Osteocyte (in vitro differentiated cells): Measurements from ENCODE around the gene PDIA5. TPM values are rescaled to one million over a fixed set of nuclear protein-coding genes. Genes with fewer than 3 reads are reported as not detected.

ENCODE experiments used
- DNase-seq: peaks from one replicate; pipeline ENCODE4 v3.0.0; 2021; ENCODE audit warnings: mixed read lengths; ENCODE audit not compliant: unreplicated experiment; ENCODE audit errors: extremely low spot score
- H3K27ac Mint-ChIP-seq: one replicate; pipeline ENCODE4 v1.8.0; 2021; ENCODE audit warnings: mild to moderate bottlenecking, mixed read lengths; ENCODE audit not compliant: unreplicated experiment
- H3K27me3 Mint-ChIP-seq: one replicate; pipeline ENCODE4 v1.8.0; 2021; ENCODE audit warnings: mixed read lengths; ENCODE audit not compliant: unreplicated experiment
- H3K36me3 Mint-ChIP-seq: one replicate; pipeline ENCODE4 v1.8.0; 2021; ENCODE audit warnings: mixed read lengths; ENCODE audit not compliant: unreplicated experiment
- H3K4me1 Mint-ChIP-seq: one replicate; pipeline ENCODE4 v1.8.0; 2021; ENCODE audit warnings: mixed read lengths; ENCODE audit not compliant: unreplicated experiment
- H3K4me3 Mint-ChIP-seq: one replicate; pipeline ENCODE4 v1.8.0; 2021; ENCODE audit warnings: mild to moderate bottlenecking, moderate library complexity, mixed read lengths; ENCODE audit not compliant: unreplicated experiment
- H3K9me3 Mint-ChIP-seq: one replicate; pipeline ENCODE4 v1.8.0; 2021; ENCODE audit warnings: mixed read lengths; ENCODE audit not compliant: unreplicated experiment
- CTCF ChIP-seq: fragments of 200-600 bp; sonication (generic); IDR thresholded peaks from 2 replicates; pipeline ENCODE4 v1.5.0; 2021; ENCODE audit warnings: antibody characterized with exemption, mild to moderate bottlenecking, moderate library complexity
- total RNA-seq: library from RNA; stranded (reverse); gene quantifications from 2 replicates; pipeline ENCODE4 v1.2.1, GENCODE V29; 2021

The PDIA5 gene
- total RNA-seq, 1 donor from 2014 or later: 35.5 TPM

GRCh38 chr3:123113889-123114450 is 47.1 kb downstream of the PDIA5 start:
- Mint-ChIP-seq H3K4me3 (no peak overlapping the region), H3K27ac (no peak overlapping the region), H3K36me3 (peaks cover 51% of the 10 kb centered on the region), H3K27me3 (no peaks in the 10 kb centered on the region), H3K4me1 (no peaks in the 10 kb centered on the region), H3K9me3 (no peaks in the 10 kb centered on the region)
- TF ChIP-seq CTCF: no peak
- DNase-seq: no peak

- Mint-ChIP-seq H3K27me3 (no peaks in the 10 kb centered on the region), H3K9me3 (no peaks in the 10 kb centered on the region), H3K4me1 (no peaks in the 10 kb centered on the region), H3K36me3 (peaks cover 59% of the 10 kb centered on the region), H3K27ac (no peak overlapping the region), H3K4me3 (no peak overlapping the region)
- no peak for TF ChIP-seq CTCF
- no peak for DNase-seq
These were observed 49.3 kb downstream of the PDIA5 start for GRCh38 chr3:123116116-123116515.

DNA sequence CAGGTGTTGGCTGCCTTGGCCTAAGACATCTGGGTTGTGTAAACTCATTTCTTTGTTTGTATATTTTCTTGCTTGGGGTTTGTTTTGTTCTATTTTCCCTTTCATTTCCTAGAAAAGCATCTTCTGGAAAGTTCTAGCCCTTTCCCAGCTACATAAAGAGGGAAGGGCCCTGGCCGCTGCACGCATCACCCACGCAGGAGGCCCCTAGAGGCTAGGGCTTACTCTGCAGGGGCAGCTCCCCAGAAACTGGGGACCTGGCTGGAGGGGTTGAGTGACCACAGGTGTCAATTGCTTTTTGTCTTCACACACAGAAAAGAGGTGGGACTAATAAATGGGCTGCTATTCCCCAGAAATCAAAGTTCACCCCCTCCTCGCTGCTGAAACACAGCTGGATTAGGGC is 52.6 kb downstream of the PDIA5 start:
- Mint-ChIP-seq H3K27ac (no peak overlapping the region), H3K9me3 (no peaks in the 10 kb centered on the region), H3K27me3 (no peaks in the 10 kb centered on the region), H3K4me1 (peaks cover 2% of the 10 kb centered on the region), H3K4me3 (no peak overlapping the region), H3K36me3 (peaks cover 61% of the 10 kb centered on the region)
- DNase-seq: no peak
- no peak for TF ChIP-seq CTCF

GRCh38 chr3:123119802-123120201 is 53.0 kb downstream of the PDIA5 start:
- TF ChIP-seq CTCF: no peak
- Mint-ChIP-seq H3K4me3 (no peak overlapping the region), H3K4me1 (peaks cover 2% of the 10 kb centered on the region), H3K36me3 (peaks cover 60% of the 10 kb centered on the region), H3K27me3 (no peaks in the 10 kb centered on the region), H3K27ac (no peak overlapping the region), H3K9me3 (no peaks in the 10 kb centered on the region)
- no peak for DNase-seq

- H3K27me3 Mint-ChIP-seq: no peaks in the 10 kb centered on the region
- no peak overlapping the region for H3K4me3 Mint-ChIP-seq
- peaks cover 2% of the 10 kb centered on the region for H3K4me1 Mint-ChIP-seq
- no peaks in the 10 kb centered on the region for H3K9me3 Mint-ChIP-seq
- no peak for DNase-seq
- no peak overlapping the region for H3K27ac Mint-ChIP-seq
- H3K36me3 Mint-ChIP-seq: peaks cover 61% of the 10 kb centered on the region
- no peak for TF ChIP-seq CTCF
These were observed 53.7 kb downstream of the PDIA5 start for GRCh38 chr3:123120573-123120972.
